ENCODE measurements around the gene IFT81. TPM values are rescaled to one million over a fixed set of nuclear protein-coding genes. Genes with fewer than 3 reads are reported as not detected.
A peak's percentile ranks its signal among the peaks of the same experiment; 100 is the strongest.

IFT81 gene
- total and polyA plus RNA-seq, 2 of the 13 experiments (the other 11 are each of a cell fraction or from before 2014, with no cell fraction given) = 4.2 to 13.0 TPM

DNA sequence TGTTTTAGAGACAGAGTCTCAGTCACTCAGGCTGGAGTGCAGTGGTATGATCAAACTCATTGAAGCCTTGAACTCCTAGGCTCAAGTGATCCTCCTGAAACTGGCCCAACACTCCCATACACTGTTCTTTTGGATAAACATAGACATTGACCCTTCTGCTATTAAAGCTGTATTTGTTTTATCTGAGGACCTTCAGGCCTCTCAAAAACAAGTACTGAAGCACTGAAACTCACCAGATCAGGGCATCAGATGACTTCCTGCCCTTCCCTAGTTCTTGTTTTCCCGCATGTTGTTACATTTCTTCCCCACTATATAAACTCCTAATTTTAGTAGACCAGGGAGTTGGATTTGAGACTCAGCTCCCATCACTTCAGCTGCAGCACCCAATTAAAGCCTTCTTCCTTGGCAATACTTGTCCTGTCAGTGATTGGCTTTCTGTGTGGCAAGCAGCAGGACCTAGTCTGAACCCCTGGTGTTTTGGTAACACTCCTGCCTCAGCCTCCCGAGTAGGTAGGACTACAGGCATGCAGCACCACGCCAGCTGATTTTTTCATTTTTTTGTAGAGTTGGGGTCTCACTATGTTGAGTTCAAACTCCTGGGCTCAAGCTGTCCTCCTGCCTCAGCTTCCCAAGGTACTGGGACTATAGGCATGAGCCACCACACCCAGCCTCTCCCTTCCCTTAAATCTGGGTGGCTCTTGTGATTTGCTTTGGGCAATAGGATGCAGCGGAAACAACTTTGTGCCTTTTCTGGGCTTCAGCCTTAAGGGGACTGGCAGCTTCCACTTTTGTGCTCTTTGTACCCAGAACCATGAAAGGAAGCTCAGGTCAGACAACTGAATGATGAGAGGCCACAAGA, 12.5 kb upstream of the IFT81 start (continued):
- TF ChIP-seq ZNF430 (CRISPR knock-in tag; IDR thresholded peaks at IDR 0.05) (no peak), MYC (CRISPR knock-in tag; IDR thresholded peaks at IDR 0.05; ENCODE audit: borderline replicate concordance) (no peak), TARDBP (CRISPR knock-in tag; IDR thresholded peaks at IDR 0.05) (no peak), PAXIP1 (CRISPR knock-in tag; conservative IDR thresholded peaks at IDR 0.05) (peak; percentile 98), HIVEP1 (CRISPR knock-in tag; IDR thresholded peaks at IDR 0.05) (no peak), FOSL1 (CRISPR knock-in tag; IDR thresholded peaks at IDR 0.05; ENCODE audit: borderline replicate concordance) (no peak), NPAS2 (CRISPR knock-in tag; IDR thresholded peaks at IDR 0.05; ENCODE audit: borderline replicate concordance) (no peak), ETV5 (CRISPR knock-in tag; IDR thresholded peaks at IDR 0.05; ENCODE audit: borderline replicate concordance) (no peak; the same call in 1 of the 2 replicates), CC2D1A (CRISPR knock-in tag; IDR thresholded peaks at IDR 0.05) (no peak), KMT2A (CRISPR knock-in tag; IDR thresholded peaks at IDR 0.05) (no peak), ZNF460 (CRISPR knock-in tag; IDR thresholded peaks at IDR 0.05; ENCODE audit: borderline replicate concordance) (no peak), ZNF513 (CRISPR knock-in tag; conservative IDR thresholded peaks at IDR 0.05) (no peak), KLF13 (CRISPR knock-in tag; IDR thresholded peaks at IDR 0.05) (no peak), ZNF549 (CRISPR knock-in tag; IDR thresholded peaks at IDR 0.05) (no peak), SRSF4 (IDR thresholded peaks at IDR 0.05; ENCODE audit: low read depth, low read length, poor library complexity, severe bottlenecking) (no peak), FOXA3 (CRISPR knock-in tag; IDR thresholded peaks at IDR 0.05) (peak; percentile 91)
- TF ChIP-seq, protein P1, sequence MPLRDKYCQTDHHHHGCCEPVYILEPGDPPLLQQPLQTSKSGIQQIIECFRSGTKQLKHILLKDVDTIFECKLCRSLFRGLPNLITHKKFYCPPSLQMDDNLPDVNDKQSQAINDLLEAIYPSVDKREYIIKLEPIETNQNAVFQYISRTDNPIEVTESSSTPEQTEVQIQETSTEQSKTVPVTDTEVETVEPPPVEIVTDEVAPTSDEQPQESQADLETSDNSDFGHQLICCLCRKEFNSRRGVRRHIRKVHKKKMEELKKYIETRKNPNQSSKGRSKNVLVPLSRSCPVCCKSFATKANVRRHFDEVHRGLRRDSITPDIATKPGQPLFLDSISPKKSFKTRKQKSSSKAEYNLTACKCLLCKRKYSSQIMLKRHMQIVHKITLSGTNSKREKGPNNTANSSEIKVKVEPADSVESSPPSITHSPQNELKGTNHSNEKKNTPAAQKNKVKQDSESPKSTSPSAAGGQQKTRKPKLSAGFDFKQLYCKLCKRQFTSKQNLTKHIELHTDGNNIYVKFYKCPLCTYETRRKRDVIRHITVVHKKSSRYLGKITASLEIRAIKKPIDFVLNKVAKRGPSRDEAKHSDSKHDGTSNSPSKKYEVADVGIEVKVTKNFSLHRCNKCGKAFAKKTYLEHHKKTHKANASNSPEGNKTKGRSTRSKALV (CRISPR knock-in tag; IDR thresholded peaks at IDR 0.05) = peak; percentile 53; the same call in 1 of the 2 replicates
- TF ChIP-seq, protein P2, sequence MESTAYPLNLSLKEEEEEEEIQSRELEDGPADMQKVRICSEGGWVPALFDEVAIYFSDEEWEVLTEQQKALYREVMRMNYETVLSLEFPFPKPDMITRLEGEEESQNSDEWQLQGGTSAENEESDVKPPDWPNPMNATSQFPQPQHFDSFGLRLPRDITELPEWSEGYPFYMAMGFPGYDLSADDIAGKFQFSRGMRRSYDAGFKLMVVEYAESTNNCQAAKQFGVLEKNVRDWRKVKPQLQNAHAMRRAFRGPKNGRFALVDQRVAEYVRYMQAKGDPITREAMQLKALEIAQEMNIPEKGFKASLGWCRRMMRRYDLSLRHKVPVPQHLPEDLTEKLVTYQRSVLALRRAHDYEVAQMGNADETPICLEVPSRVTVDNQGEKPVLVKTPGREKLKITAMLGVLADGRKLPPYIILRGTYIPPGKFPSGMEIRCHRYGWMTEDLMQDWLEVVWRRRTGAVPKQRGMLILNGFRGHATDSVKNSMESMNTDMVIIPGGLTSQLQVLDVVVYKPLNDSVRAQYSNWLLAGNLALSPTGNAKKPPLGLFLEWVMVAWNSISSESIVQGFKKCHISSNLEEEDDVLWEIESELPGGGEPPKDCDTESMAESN (CRISPR knock-in tag; conservative IDR thresholded peaks at IDR 0.05) = 0 out of 2 replicates have a peak, but pooled peaks have one; percentile 60
- TF ChIP-seq, protein P3, sequence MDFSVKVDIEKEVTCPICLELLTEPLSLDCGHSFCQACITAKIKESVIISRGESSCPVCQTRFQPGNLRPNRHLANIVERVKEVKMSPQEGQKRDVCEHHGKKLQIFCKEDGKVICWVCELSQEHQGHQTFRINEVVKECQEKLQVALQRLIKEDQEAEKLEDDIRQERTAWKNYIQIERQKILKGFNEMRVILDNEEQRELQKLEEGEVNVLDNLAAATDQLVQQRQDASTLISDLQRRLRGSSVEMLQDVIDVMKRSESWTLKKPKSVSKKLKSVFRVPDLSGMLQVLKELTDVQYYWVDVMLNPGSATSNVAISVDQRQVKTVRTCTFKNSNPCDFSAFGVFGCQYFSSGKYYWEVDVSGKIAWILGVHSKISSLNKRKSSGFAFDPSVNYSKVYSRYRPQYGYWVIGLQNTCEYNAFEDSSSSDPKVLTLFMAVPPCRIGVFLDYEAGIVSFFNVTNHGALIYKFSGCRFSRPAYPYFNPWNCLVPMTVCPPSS (IDR thresholded peaks at IDR 0.05) = no peak

All from HepG2 (cell line).